Cardiac muscle cell (in vitro differentiated cells and primary cell): ENCODE data around the gene ZDHHC13. TPM values are rescaled to one million over a fixed set of nuclear protein-coding genes. Genes with fewer than 3 reads are reported as not detected.

ENCODE experiments used
- DNase-seq, 2 donors: peaks; one replicate each; pipeline versions ENCODE4 v3.0.0 to v3.0.0-alpha.2; 2010 to 2017; ENCODE audit warnings: low read depth in 1 of 2, low spot score in 1 of 2
- H3K27ac ChIP-seq: fragments of 200-600 bp; sonication (generic); 2 replicates; pipeline ENCODE4 v1.5.1; 2016
- H3K27me3 ChIP-seq: fragments of 200-600 bp; sonication (generic); 2 replicates; pipeline ENCODE4 v1.6.0; 2016; ENCODE audit warnings: control low read depth
- H3K36me3 ChIP-seq: fragments of 200-600 bp; sonication (generic); 2 replicates; pipeline ENCODE4 v1.5.1; 2016; ENCODE audit warnings: control low read depth
- H3K4me1 ChIP-seq: fragments of 200-600 bp; sonication (generic); 2 replicates; pipeline ENCODE4 v1.8.1; 2017; ENCODE audit warnings: low read depth, mild to moderate bottlenecking, mixed run types
- H3K4me3 ChIP-seq: fragments of 200-600 bp; sonication (generic); 2 replicates; pipeline ENCODE4 v1.5.1; 2016; ENCODE audit warnings: mild to moderate bottlenecking
- H3K9me3 ChIP-seq: fragments of 200-600 bp; sonication (generic); 2 replicates; pipeline ENCODE4 v1.5.1; 2017; ENCODE audit warnings: low read depth, mild to moderate bottlenecking, control low read depth
- CTCF ChIP-seq: IDR thresholded peaks from 2 replicates; pipeline ENCODE4 v1.5.1; 2012; ENCODE audit warnings: low read depth, mild to moderate bottlenecking, low read length
- polyA plus RNA-seq: library from polyadenylated mRNA; unstranded; fragments of >200 nt; fragmentation: Nextera tagmentation; extraction: Ambion mirVana; gene quantifications from 2 replicates; pipeline ENCODE4 v1.2.1, GENCODE V29; 2016
- total RNA-seq: library from RNA; depleted of rRNA; stranded (reverse); fragments of >200 nt; gene quantifications from 2 replicates; pipeline ENCODE4 v1.2.3, GENCODE V29; 2016

ZDHHC13 gene
- total and polyA plus RNA-seq, 2 experiments from 2014 or later = 8.2 to 25.7 TPM

GRCh38 chr11:19199048-19199447, 82.1 kb downstream of the ZDHHC13 start:
- no peak for DNase-seq
- TF ChIP-seq CTCF = no peak
- H3K36me3 ChIP-seq = no peaks in the 10 kb centered on the region
- peak overlapping the region; percentile 47 for H3K4me3 ChIP-seq
- peaks cover 51% of the 10 kb centered on the region for H3K4me1 ChIP-seq
- peak overlapping the region; percentile 91 for H3K27ac ChIP-seq
- no peaks in the 10 kb centered on the region for H3K27me3 ChIP-seq
- H3K9me3 ChIP-seq = no peaks in the 10 kb centered on the region

GRCh38 chr11:19199771-19200170, 82.8 kb downstream of the ZDHHC13 start:
- H3K4me3 ChIP-seq = peak overlapping the region; percentile 47
- no peak for TF ChIP-seq CTCF
- H3K27ac ChIP-seq = peak overlapping the region; percentile 91

GRCh38 chr11:19200410-19201201, 83.6 kb downstream of the ZDHHC13 start:
- peak in 1 of 2 donors; percentile 83 for DNase-seq
- H3K9me3 ChIP-seq = no peaks in the 10 kb centered on the region

More at GRCh38 chr11:19199771-19200170, 82.8 kb downstream of the ZDHHC13 start:
- H3K36me3 ChIP-seq = no peaks in the 10 kb centered on the region
- H3K27me3 ChIP-seq = no peaks in the 10 kb centered on the region
- DNase-seq = peak in 1 of 2 donors; percentile 33
- H3K4me1 ChIP-seq = peaks cover 44% of the 10 kb centered on the region
- no peaks in the 10 kb centered on the region for H3K9me3 ChIP-seq

GRCh38 chr11:19201737-19202605, 85.0 kb downstream of the ZDHHC13 start, which contains the start of gene CSRP3:
Gene CSRP3 (minus strand): TSS chr11:19201983. CDS start chr11:19192448, 9,535 bp downstream.
- H3K9me3 ChIP-seq = no peaks in the 10 kb centered on the region
- H3K27me3 ChIP-seq = no peaks in the 10 kb centered on the region
- TF ChIP-seq CTCF = no peak
- peaks cover 39% of the 10 kb centered on the region for H3K4me1 ChIP-seq
- peak within 1 kb of the TSS; percentile 47 for H3K4me3 ChIP-seq
- H3K27ac ChIP-seq = peak within 1 kb of the TSS; percentile 91
- no peaks in the 10 kb centered on the region for H3K36me3 ChIP-seq
- peak in 1 of 2 donors; percentile 86 for DNase-seq

More at GRCh38 chr11:19200410-19201201, 83.6 kb downstream of the ZDHHC13 start:
- no peaks in the 10 kb centered on the region for H3K27me3 ChIP-seq
- peaks cover 38% of the 10 kb centered on the region for H3K4me1 ChIP-seq
- H3K4me3 ChIP-seq = peak overlapping the region; percentile 47
- no peak for TF ChIP-seq CTCF
- H3K27ac ChIP-seq = peak overlapping the region; percentile 91
- H3K36me3 ChIP-seq = no peaks in the 10 kb centered on the region

- H3K27ac ChIP-seq = no peak overlapping the region
- peaks cover 43% of the 10 kb centered on the region for H3K4me1 ChIP-seq
- no peaks in the 10 kb centered on the region for H3K9me3 ChIP-seq
- no peaks in the 10 kb centered on the region for H3K27me3 ChIP-seq
- H3K4me3 ChIP-seq = no peak overlapping the region
- H3K36me3 ChIP-seq = no peaks in the 10 kb centered on the region
- TF ChIP-seq CTCF = no peak
- no peak for DNase-seq
These were observed 87.9 kb downstream of the ZDHHC13 start for GRCh38 chr11:19204836-19205235.
